CD14-positive monocyte (primary cell): ENCODE results near the gene GMPPA. TPM values are rescaled to one million over a fixed set of nuclear protein-coding genes. Genes with fewer than 3 reads are reported as not detected.

ENCODE experiments used
- DNase-seq, 3 donors: peaks; one replicate each; pipeline ENCODE4 v3.0.0-alpha.2; 2011 to 2022
- H2AFZ ChIP-seq: 2 replicates; pipeline ENCODE4 v1.6.0; 2012; ENCODE audit warnings: mild to moderate bottlenecking, low read depth, low read length, inconsistent platforms; ENCODE audit not compliant: insufficient read depth, poor library complexity, severe bottlenecking
- H3K27ac ChIP-seq, 2 donors: 1 replicate in 1 of 2; 2 replicates in 1 of 2; pipeline ENCODE4 v1.5.1; 2012 to 2013; ENCODE audit warnings: low read length in 2 of 2, control low read depth in 1 of 2, inconsistent platforms in 1 of 2, low read depth in 1 of 2, mild to moderate bottlenecking in 1 of 2
- H3K27me3 ChIP-seq, 2 donors: one replicate each; pipeline versions ENCODE4 v1.6.0 to v1.6.1; 2011 to 2013; ENCODE audit warnings: low read length in 2 of 2; ENCODE audit not compliant: control insufficient read depth in 2 of 2, insufficient read depth in 2 of 2
- H3K36me3 ChIP-seq, 2 donors: replicated peaks in 1 of 2; 1 replicate in 1 of 2; 2 replicates in 1 of 2; pipeline versions ENCODE4 v1.5.1 to v1.6.1; 2012 to 2013; ENCODE audit warnings: low read length in 2 of 2, control low read depth in 1 of 2, inconsistent platforms in 1 of 2, mild to moderate bottlenecking in 1 of 2; ENCODE audit not compliant: insufficient read depth in 2 of 2, control insufficient read depth in 1 of 2
- H3K4me1 ChIP-seq, 2 donors: 1 replicate in 1 of 2; 2 replicates in 1 of 2; pipeline versions ENCODE4 v1.5.1 to v1.6.1; 2012 to 2013; ENCODE audit warnings: low read length in 2 of 2, control low read depth in 1 of 2, inconsistent platforms in 1 of 2, mild to moderate bottlenecking in 1 of 2, moderate library complexity in 1 of 2; ENCODE audit not compliant: insufficient read depth in 2 of 2, control insufficient read depth in 1 of 2
- H3K4me2 ChIP-seq: replicated peaks from 2 replicates; pipeline ENCODE3; 2012; ENCODE audit warnings: low read length, moderate library complexity, mild to moderate bottlenecking; ENCODE audit not compliant: poor library complexity, severe bottlenecking; ENCODE audit errors: extremely low read depth
- H3K4me3 ChIP-seq, 3 experiments: fragments of 200-600 bp in 1 of 3; sonication (generic) in 1 of 3; replicated peaks in 1 of 3; 1 replicate in 2 of 3; 2 replicates in 1 of 3; pipeline ENCODE4 v1.5.1; 2011 to 2013; ENCODE audit warnings: low read length in 3 of 3, mild to moderate bottlenecking in 3 of 3, control low read depth in 2 of 3, low read depth in 2 of 3, inconsistent platforms in 1 of 3, moderate library complexity in 1 of 3
- H3K79me2 ChIP-seq: 2 replicates; pipeline ENCODE4 v1.6.0; 2012; ENCODE audit warnings: mild to moderate bottlenecking, control low read depth, inconsistent platforms, low read length, moderate library complexity; ENCODE audit not compliant: insufficient read depth
- H3K9ac ChIP-seq: 2 replicates; pipeline ENCODE4 v1.6.0; 2017; ENCODE audit warnings: low read length, mild to moderate bottlenecking; ENCODE audit not compliant: insufficient read depth, poor library complexity, severe bottlenecking
- H3K9me3 ChIP-seq, 2 donors: replicated peaks in 1 of 2; 1 replicate in 1 of 2; 2 replicates in 1 of 2; pipeline versions ENCODE4 v1.5.1 to v1.6.1; 2012 to 2013; ENCODE audit warnings: low read length in 2 of 2, control low read depth in 1 of 2; ENCODE audit not compliant: control insufficient read depth in 1 of 2, insufficient read depth in 1 of 2
- H4K20me1 ChIP-seq: 2 replicates; pipeline ENCODE4 v1.6.0; 2012; ENCODE audit warnings: mild to moderate bottlenecking, low read length, control low read depth, moderate library complexity; ENCODE audit not compliant: insufficient read depth
- H3K27ac Mint-ChIP-seq, 7 donors: one replicate each; pipeline ENCODE4 v1.8.0; 2020; ENCODE audit warnings: mild to moderate bottlenecking in 7 of 7, mixed read lengths in 7 of 7, moderate library complexity in 6 of 7, inconsistent platforms in 2 of 7
- H3K27me3 Mint-ChIP-seq, 3 donors: one replicate each; pipeline ENCODE4 v1.8.0; 2021 to 2022; ENCODE audit warnings: low read depth in 3 of 3, mild to moderate bottlenecking in 3 of 3, mixed read lengths in 3 of 3, moderate library complexity in 3 of 3, inconsistent platforms in 1 of 3
- H3K36me3 Mint-ChIP-seq, 2 donors: one replicate each; pipeline ENCODE4 v1.8.0; 2020; ENCODE audit warnings: mixed read lengths in 2 of 2, inconsistent platforms in 1 of 2, mild to moderate bottlenecking in 1 of 2
- H3K4me1 Mint-ChIP-seq: one replicate; pipeline ENCODE4 v1.8.0; 2020; ENCODE audit warnings: mild to moderate bottlenecking, mixed read lengths
- H3K4me3 Mint-ChIP-seq, 2 donors: one replicate each; pipeline ENCODE4 v1.8.0; 2020; ENCODE audit warnings: mild to moderate bottlenecking in 2 of 2, mixed read lengths in 2 of 2, moderate library complexity in 1 of 2
- H3K9me3 Mint-ChIP-seq, 7 donors: one replicate each; pipeline ENCODE4 v1.8.0; 2020 to 2022; ENCODE audit warnings: mixed read lengths in 7 of 7, mild to moderate bottlenecking in 6 of 7, moderate library complexity in 6 of 7, inconsistent platforms in 2 of 7
- WGBS: methylation state at CpG from one replicate; pipeline ENCODE4 v1.1.5; 2013; ENCODE audit warnings: missing lambda C conversion rate; ENCODE audit not compliant: insufficient coverage; 5-methylcytosine and 5-hydroxymethylcytosine counted together
- intact Hi-C, 2 donors: fragments of 100-400 bp; cut with micrococcal nuclease; formaldehyde crosslinking; loops; one replicate each; pipeline versions ENCODE4 v1.15.0 to v1.15.1; 2023
- polyA plus RNA-seq, 3 donors: library from polyadenylated mRNA; depleted of rRNA in 1 of 3; unstranded in 2 of 3; stranded (reverse) in 1 of 3; fragments of 300-500 nt in 2 of 3; fragments of >200 nt in 1 of 3; fragmentation: Illumina TruSeq in 2 of 3; gene quantifications; 1 replicate in 2 of 3; 2 replicates in 1 of 3; pipeline ENCODE4 v1.2.3, GENCODE V29; 2012 to 2021
- TF ChIP-seq, protein P1 (sequence below): fragments of 200-600 bp; IDR thresholded peaks from one replicate; pipeline ENCODE4 v1.8.0; 2022; ENCODE audit warnings: antibody characterized with exemption, mild to moderate bottlenecking

The GMPPA gene
- polyA plus RNA-seq, 3 donors: 35.5 to 71.2 (median 35.9) TPM

DNA sequence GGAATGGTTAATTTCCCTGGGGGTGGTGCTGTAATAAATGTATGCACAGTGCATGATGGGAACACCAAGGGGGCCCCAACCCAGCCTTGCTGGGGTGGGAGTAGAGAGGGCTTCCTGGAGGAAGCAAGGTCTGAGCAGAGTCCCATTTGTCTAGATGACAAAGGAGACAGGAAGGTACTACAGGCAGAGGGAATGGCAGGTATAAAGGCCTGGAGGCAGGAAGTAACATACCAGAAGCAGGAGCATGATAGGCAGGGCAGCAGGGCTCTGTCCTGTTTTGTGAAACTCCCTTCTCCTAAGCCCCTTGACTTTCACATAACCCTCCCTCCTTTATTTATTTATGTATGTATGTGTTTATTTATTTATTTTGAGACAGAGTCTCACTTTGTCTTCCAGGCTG, 3.9 kb downstream of the GMPPA start:
- Mint-ChIP-seq H3K27me3 (peaks cover 2 to 6% (median 2%) of the 10 kb centered on the region in 3 donors), H3K9me3 (peaks cover 0 to 1% (median 0%) of the 10 kb centered on the region in 7 donors), H3K4me1 (peaks cover 20% of the 10 kb centered on the region), H3K36me3 (peaks cover 52 to 60% of the 10 kb centered on the region in 2 donors), H3K4me3 (no peak overlapping the region), H3K27ac (peak overlapping the region in 2 of 7 donors; percentile 23 to 50)
- Histone ChIP-seq H3K36me3 (peaks cover 44 to 67% of the 10 kb centered on the region in 2 donors), H3K27me3 (peaks cover 0 to under 1% of the 10 kb centered on the region in 2 donors), H3K4me2 (no peak overlapping the region), H2AFZ (no peak overlapping the region), H3K79me2 (peaks cover 11% of the 10 kb centered on the region), H4K20me1 (no peaks in the 10 kb centered on the region), H3K9me3 (no peaks in the 10 kb centered on the region), H3K4me3 (no peak overlapping the region), H3K4me1 (peaks cover 16 to 24% of the 10 kb centered on the region in 2 donors), H3K27ac (no peak overlapping the region), H3K9ac (no peak overlapping the region)
- no peak for DNase-seq
- TF ChIP-seq, protein P1, sequence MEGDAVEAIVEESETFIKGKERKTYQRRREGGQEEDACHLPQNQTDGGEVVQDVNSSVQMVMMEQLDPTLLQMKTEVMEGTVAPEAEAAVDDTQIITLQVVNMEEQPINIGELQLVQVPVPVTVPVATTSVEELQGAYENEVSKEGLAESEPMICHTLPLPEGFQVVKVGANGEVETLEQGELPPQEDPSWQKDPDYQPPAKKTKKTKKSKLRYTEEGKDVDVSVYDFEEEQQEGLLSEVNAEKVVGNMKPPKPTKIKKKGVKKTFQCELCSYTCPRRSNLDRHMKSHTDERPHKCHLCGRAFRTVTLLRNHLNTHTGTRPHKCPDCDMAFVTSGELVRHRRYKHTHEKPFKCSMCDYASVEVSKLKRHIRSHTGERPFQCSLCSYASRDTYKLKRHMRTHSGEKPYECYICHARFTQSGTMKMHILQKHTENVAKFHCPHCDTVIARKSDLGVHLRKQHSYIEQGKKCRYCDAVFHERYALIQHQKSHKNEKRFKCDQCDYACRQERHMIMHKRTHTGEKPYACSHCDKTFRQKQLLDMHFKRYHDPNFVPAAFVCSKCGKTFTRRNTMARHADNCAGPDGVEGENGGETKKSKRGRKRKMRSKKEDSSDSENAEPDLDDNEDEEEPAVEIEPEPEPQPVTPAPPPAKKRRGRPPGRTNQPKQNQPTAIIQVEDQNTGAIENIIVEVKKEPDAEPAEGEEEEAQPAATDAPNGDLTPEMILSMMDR: no peak
- intact Hi-C loops: loop anchor here in 1 of 2 donors (5.0 kb wide), 1 partner anchor 40 kb away; the partner anchor contains the start of genes CHPF and TMEM198

DNA sequence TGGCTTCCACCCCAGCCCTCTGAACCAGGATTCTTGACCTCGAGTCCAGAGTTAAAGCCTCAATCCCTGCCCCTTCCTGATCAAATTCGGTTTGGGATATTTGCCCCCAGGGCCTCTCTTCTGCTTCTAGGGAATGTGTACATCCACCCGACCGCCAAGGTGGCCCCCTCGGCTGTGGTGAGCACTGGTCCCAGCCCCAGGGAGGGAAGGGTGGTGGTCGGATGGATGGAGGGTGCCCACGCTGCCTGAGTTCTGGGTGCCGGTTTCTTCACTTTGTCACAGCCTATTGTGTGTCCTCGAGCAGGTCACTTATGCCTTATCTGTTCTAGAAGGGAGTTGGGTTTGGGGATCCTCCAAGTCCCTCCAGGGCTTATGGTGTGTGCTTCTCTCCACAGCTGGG, 6.9 kb downstream of the GMPPA start:
- H3K36me3 Mint-ChIP-seq: peaks cover 56 to 65% of the 10 kb centered on the region in 2 donors
- TF ChIP-seq, protein P1: no peak
- WGBS: 96% methylated on average over 9 of the region's 9 CpGs
- no peak overlapping the region for H3K4me3 Mint-ChIP-seq
- Histone ChIP-seq H3K4me2 (no peak overlapping the region), H3K4me1 (no peaks in the 10 kb centered on the region), H3K9ac (no peak overlapping the region), H3K27ac (no peak overlapping the region), H3K27me3 (peaks cover 5 to 21% of the 10 kb centered on the region in 2 donors), H4K20me1 (peaks cover 6% of the 10 kb centered on the region), H3K4me3 (no peak overlapping the region), H3K36me3 (peaks cover 44 to 67% of the 10 kb centered on the region in 2 donors), H3K79me2 (no peaks in the 10 kb centered on the region), H3K9me3 (peaks cover 0 to 6% of the 10 kb centered on the region in 2 donors), H2AFZ (no peak overlapping the region)
- H3K9me3 Mint-ChIP-seq: peaks cover 0 to 8% (median 5%) of the 10 kb centered on the region in 7 donors
- DNase-seq: no peak
- peaks cover 17 to 27% (median 24%) of the 10 kb centered on the region in 3 donors for H3K27me3 Mint-ChIP-seq
- peaks cover 14% of the 10 kb centered on the region for H3K4me1 Mint-ChIP-seq
- H3K27ac Mint-ChIP-seq: peak overlapping the region in 1 of 7 donors; percentile 42
- intact Hi-C loops: no loop called here
